IMR-90 (cell line): ENCODE results near the gene CARD18.
"Not testable (repeated sequence)": the region's sequence is repeated elsewhere in the genome, so short reads cannot be mapped to it uniquely, and the experiment has no call there.

Source experiments
- BHLHE40 ChIP-seq: fragments of 150-350 bp; IDR thresholded peaks from 2 replicates; pipeline ENCODE4 v1.6.1; 2016; ENCODE audit warnings: mild to moderate bottlenecking, low read depth, low read length
- CEBPB ChIP-seq: IDR thresholded peaks from 2 replicates; pipeline ENCODE4 v1.6.1; 2012; ENCODE audit warnings: low read depth, low read length, improper control_type of control experiment
- CHD1 ChIP-seq: IDR thresholded peaks from 2 replicates; pipeline ENCODE4 v1.6.1; 2012; ENCODE audit warnings: low read depth, low read length, improper control_type of control experiment
- MAZ ChIP-seq: IDR thresholded peaks from 2 replicates; pipeline ENCODE4 v1.6.1; 2012; ENCODE audit warnings: low read depth, mild to moderate bottlenecking, low read length, improper control_type of control experiment, moderate library complexity, borderline replicate concordance
- MXI1 ChIP-seq: IDR thresholded peaks from 2 replicates; pipeline ENCODE4 v1.6.1; 2012; ENCODE audit warnings: low read depth, mild to moderate bottlenecking, low read length, moderate library complexity, borderline replicate concordance
- NFE2L2 ChIP-seq: fragments of 150-350 bp; IDR thresholded peaks from 2 replicates; pipeline ENCODE4 v1.6.1; 2016; ENCODE audit warnings: low read depth, mild to moderate bottlenecking, low read length
- POLR2A ChIP-seq: IDR thresholded peaks from 2 replicates; pipeline ENCODE4 v1.6.1; 2012; ENCODE audit warnings: mild to moderate bottlenecking, low read depth, low read length
- SMC3 ChIP-seq: fragments of 150-350 bp; IDR thresholded peaks from 2 replicates; pipeline ENCODE4 v1.6.1; 2016; ENCODE audit warnings: low read depth, mild to moderate bottlenecking, antibody characterized with exemption, low read length, moderate library complexity
- TF ChIP-seq, protein P1 (sequence below): conservative IDR thresholded peaks from 2 replicates; pipeline ENCODE4 v1.5.1; 2012; ENCODE audit warnings: mild to moderate bottlenecking, low read depth, low read length, improper control_type of control experiment
- TF ChIP-seq, protein P2 (sequence below): fragments of 150-350 bp; IDR thresholded peaks from 2 replicates; pipeline ENCODE4 v1.6.1; 2016; ENCODE audit warnings: low read depth, mild to moderate bottlenecking, low read length, moderate library complexity, borderline replicate concordance

- not testable (repeated sequence) for TF ChIP-seq POLR2A, SMC3, BHLHE40, CHD1, CEBPB, MXI1, MAZ, NFE2L2
- TF ChIP-seq, protein P1, sequence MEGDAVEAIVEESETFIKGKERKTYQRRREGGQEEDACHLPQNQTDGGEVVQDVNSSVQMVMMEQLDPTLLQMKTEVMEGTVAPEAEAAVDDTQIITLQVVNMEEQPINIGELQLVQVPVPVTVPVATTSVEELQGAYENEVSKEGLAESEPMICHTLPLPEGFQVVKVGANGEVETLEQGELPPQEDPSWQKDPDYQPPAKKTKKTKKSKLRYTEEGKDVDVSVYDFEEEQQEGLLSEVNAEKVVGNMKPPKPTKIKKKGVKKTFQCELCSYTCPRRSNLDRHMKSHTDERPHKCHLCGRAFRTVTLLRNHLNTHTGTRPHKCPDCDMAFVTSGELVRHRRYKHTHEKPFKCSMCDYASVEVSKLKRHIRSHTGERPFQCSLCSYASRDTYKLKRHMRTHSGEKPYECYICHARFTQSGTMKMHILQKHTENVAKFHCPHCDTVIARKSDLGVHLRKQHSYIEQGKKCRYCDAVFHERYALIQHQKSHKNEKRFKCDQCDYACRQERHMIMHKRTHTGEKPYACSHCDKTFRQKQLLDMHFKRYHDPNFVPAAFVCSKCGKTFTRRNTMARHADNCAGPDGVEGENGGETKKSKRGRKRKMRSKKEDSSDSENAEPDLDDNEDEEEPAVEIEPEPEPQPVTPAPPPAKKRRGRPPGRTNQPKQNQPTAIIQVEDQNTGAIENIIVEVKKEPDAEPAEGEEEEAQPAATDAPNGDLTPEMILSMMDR, result not testable (repeated sequence)
- TF ChIP-seq, protein P2, sequence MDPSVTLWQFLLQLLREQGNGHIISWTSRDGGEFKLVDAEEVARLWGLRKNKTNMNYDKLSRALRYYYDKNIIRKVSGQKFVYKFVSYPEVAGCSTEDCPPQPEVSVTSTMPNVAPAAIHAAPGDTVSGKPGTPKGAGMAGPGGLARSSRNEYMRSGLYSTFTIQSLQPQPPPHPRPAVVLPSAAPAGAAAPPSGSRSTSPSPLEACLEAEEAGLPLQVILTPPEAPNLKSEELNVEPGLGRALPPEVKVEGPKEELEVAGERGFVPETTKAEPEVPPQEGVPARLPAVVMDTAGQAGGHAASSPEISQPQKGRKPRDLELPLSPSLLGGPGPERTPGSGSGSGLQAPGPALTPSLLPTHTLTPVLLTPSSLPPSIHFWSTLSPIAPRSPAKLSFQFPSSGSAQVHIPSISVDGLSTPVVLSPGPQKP, result not testable (repeated sequence)
Measured at GRCh38 chr11:105107226-105107825, 32.2 kb downstream of the CARD18 start.
